ENCODE results near the gene IQSEC2.

DNA sequence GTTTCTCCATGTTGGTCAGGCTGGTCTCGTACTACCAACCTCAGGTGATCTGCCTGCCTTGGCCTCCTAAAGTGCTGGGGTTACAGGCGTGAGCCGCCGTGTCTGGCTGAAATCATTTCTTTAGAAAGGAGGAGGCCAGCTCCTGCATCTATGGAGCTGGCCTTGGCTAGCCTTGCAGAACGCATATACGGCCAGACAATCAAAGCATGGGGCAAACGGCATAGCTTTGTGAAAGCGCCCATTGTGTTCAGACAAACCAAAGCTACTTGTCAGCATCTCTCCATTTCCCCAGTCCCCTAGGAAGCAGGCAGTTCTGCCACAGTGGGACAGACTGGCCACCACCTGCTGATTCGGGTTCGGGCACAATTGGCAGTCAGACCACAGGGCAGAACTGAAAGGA lies 48.9 kb upstream of the IQSEC2 start:
- TF ChIP-seq, protein P1, sequence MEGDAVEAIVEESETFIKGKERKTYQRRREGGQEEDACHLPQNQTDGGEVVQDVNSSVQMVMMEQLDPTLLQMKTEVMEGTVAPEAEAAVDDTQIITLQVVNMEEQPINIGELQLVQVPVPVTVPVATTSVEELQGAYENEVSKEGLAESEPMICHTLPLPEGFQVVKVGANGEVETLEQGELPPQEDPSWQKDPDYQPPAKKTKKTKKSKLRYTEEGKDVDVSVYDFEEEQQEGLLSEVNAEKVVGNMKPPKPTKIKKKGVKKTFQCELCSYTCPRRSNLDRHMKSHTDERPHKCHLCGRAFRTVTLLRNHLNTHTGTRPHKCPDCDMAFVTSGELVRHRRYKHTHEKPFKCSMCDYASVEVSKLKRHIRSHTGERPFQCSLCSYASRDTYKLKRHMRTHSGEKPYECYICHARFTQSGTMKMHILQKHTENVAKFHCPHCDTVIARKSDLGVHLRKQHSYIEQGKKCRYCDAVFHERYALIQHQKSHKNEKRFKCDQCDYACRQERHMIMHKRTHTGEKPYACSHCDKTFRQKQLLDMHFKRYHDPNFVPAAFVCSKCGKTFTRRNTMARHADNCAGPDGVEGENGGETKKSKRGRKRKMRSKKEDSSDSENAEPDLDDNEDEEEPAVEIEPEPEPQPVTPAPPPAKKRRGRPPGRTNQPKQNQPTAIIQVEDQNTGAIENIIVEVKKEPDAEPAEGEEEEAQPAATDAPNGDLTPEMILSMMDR (IDR thresholded peaks at IDR 0.05 in 8 of 11, conservative IDR thresholded peaks at IDR 0.05 in 3 of 11), result no peak
- TF ChIP-seq POLR2A (IDR thresholded peaks at IDR 0.05), result no peak
